ENCODE measurements around the gene ATAD3C.
"Not testable (repeated sequence)": the region's sequence is repeated elsewhere in the genome, so short reads cannot be mapped to it uniquely, and the experiment has no call there.

ATAD3C gene

GRCh38 chr1:1424707-1425106, 24.8 kb upstream of the ATAD3C start:
- no peak overlapping the region for H3K4me3 Mint-ChIP-seq
- no peaks in the 10 kb centered on the region for H3K9me3 Mint-ChIP-seq
- H3K4me1 Mint-ChIP-seq (ENCODE audit: low read depth), result peaks cover 10% of the 10 kb centered on the region
- H3K27ac Mint-ChIP-seq, result no peak overlapping the region
- H3K27me3 Mint-ChIP-seq, result peaks cover 50% of the 10 kb centered on the region
- H3K36me3 Mint-ChIP-seq (ENCODE audit: low read depth), result no peaks in the 10 kb centered on the region
- DNase-seq, result no peak

GRCh38 chr1:1425426-1425752, 24.1 kb upstream of the ATAD3C start:
- Mint-ChIP-seq H3K4me1 (ENCODE audit: low read depth) (peaks cover 10% of the 10 kb centered on the region), H3K9me3 (no peaks in the 10 kb centered on the region), H3K4me3 (no peak overlapping the region), H3K27ac (no peak overlapping the region), H3K27me3 (peaks cover 56% of the 10 kb centered on the region), H3K36me3 (ENCODE audit: low read depth) (no peaks in the 10 kb centered on the region)
- DNase-seq, result no peak

GRCh38 chr1:1425753-1426495, 23.6 kb upstream of the ATAD3C start:
- Mint-ChIP-seq H3K36me3 (ENCODE audit: low read depth) (no peaks in the 10 kb centered on the region), H3K9me3 (no peaks in the 10 kb centered on the region), H3K4me1 (ENCODE audit: low read depth) (peaks cover 10% of the 10 kb centered on the region), H3K27me3 (peaks cover 53% of the 10 kb centered on the region), H3K4me3 (no peak overlapping the region), H3K27ac (no peak overlapping the region)
- no peak for DNase-seq

- H3K27me3 Mint-ChIP-seq, result peaks cover 52% of the 10 kb centered on the region
- H3K36me3 Mint-ChIP-seq (ENCODE audit: low read depth), result no peaks in the 10 kb centered on the region
- no peak overlapping the region for H3K27ac Mint-ChIP-seq
- H3K4me1 Mint-ChIP-seq (ENCODE audit: low read depth), result peaks cover 10% of the 10 kb centered on the region
- H3K4me3 Mint-ChIP-seq, result no peak overlapping the region
- DNase-seq, result no peak
- no peaks in the 10 kb centered on the region for H3K9me3 Mint-ChIP-seq
Observed at GRCh38 chr1:1426496-1427105, 22.9 kb upstream of the ATAD3C start.

GRCh38 chr1:1427106-1427819, 22.2 kb upstream of the ATAD3C start:
- Mint-ChIP-seq H3K27me3 (peaks cover 53% of the 10 kb centered on the region), H3K27ac (no peak overlapping the region), H3K4me3 (no peak overlapping the region), H3K9me3 (no peaks in the 10 kb centered on the region), H3K36me3 (ENCODE audit: low read depth) (no peaks in the 10 kb centered on the region), H3K4me1 (ENCODE audit: low read depth) (peaks cover 8% of the 10 kb centered on the region)
- no peak for DNase-seq

GRCh38 chr1:1427820-1428148, 21.7 kb upstream of the ATAD3C start:
- Mint-ChIP-seq H3K36me3 (ENCODE audit: low read depth) (no peaks in the 10 kb centered on the region), H3K4me3 (no peak overlapping the region), H3K27me3 (peaks cover 51% of the 10 kb centered on the region)

GRCh38 chr1:1428174-1428573, 21.3 kb upstream of the ATAD3C start:
- H3K4me3 Mint-ChIP-seq, result no peak overlapping the region
- no peak overlapping the region for H3K27ac Mint-ChIP-seq
- H3K9me3 Mint-ChIP-seq, result no peaks in the 10 kb centered on the region
- H3K4me1 Mint-ChIP-seq (ENCODE audit: low read depth), result peaks cover 2% of the 10 kb centered on the region
- H3K27me3 Mint-ChIP-seq, result peaks cover 47% of the 10 kb centered on the region
- no peak for DNase-seq
- H3K36me3 Mint-ChIP-seq (ENCODE audit: low read depth), result no peaks in the 10 kb centered on the region

More at GRCh38 chr1:1427820-1428148, 21.7 kb upstream of the ATAD3C start:
- DNase-seq, result no peak
- H3K9me3 Mint-ChIP-seq, result no peaks in the 10 kb centered on the region
- no peak overlapping the region for H3K27ac Mint-ChIP-seq
- H3K4me1 Mint-ChIP-seq (ENCODE audit: low read depth), result peaks cover 4% of the 10 kb centered on the region

- H3K4me3 Mint-ChIP-seq; H3K36me3 Mint-ChIP-seq (ENCODE audit: low read depth); H3K9me3 Mint-ChIP-seq; H3K4me1 Mint-ChIP-seq (ENCODE audit: low read depth); DNase-seq; H3K27ac Mint-ChIP-seq: not testable (repeated sequence)
- H3K27me3 Mint-ChIP-seq, result peaks cover 46% of the 10 kb centered on the region
Observed at GRCh38 chr1:1428967-1429366, 20.5 kb upstream of the ATAD3C start.

GRCh38 chr1:1429671-1430073, 19.8 kb upstream of the ATAD3C start:
- Mint-ChIP-seq H3K36me3 (ENCODE audit: low read depth) (no peaks in the 10 kb centered on the region), H3K27ac (no peak overlapping the region), H3K4me1 (ENCODE audit: low read depth) (peaks cover 10% of the 10 kb centered on the region), H3K27me3 (peaks cover 46% of the 10 kb centered on the region), H3K4me3 (no peak overlapping the region), H3K9me3 (no peaks in the 10 kb centered on the region)
- no peak for DNase-seq

- no peaks in the 10 kb centered on the region for H3K9me3 Mint-ChIP-seq
- no peak for DNase-seq
- no peak overlapping the region for H3K4me3 Mint-ChIP-seq
- peaks cover 15% of the 10 kb centered on the region for H3K4me1 Mint-ChIP-seq (ENCODE audit: low read depth)
- H3K27me3 Mint-ChIP-seq, result peaks cover 46% of the 10 kb centered on the region
- no peak overlapping the region for H3K27ac Mint-ChIP-seq
- no peaks in the 10 kb centered on the region for H3K36me3 Mint-ChIP-seq (ENCODE audit: low read depth)
Observed at GRCh38 chr1:1430114-1430982, 19.1 kb upstream of the ATAD3C start.

GRCh38 chr1:1430992-1431844, 18.3 kb upstream of the ATAD3C start:
- Mint-ChIP-seq H3K4me3 (no peak overlapping the region), H3K9me3 (no peaks in the 10 kb centered on the region), H3K27ac (no peak overlapping the region), H3K36me3 (ENCODE audit: low read depth) (no peaks in the 10 kb centered on the region), H3K27me3 (peaks cover 43% of the 10 kb centered on the region), H3K4me1 (ENCODE audit: low read depth) (peaks cover 16% of the 10 kb centered on the region)
- DNase-seq, result no peak

GRCh38 chr1:1431845-1432273, 17.6 kb upstream of the ATAD3C start:
- Mint-ChIP-seq H3K9me3 (no peaks in the 10 kb centered on the region), H3K27ac (no peak overlapping the region), H3K4me1 (ENCODE audit: low read depth) (peaks cover 18% of the 10 kb centered on the region), H3K27me3 (peaks cover 46% of the 10 kb centered on the region), H3K36me3 (ENCODE audit: low read depth) (no peaks in the 10 kb centered on the region), H3K4me3 (no peak overlapping the region)
- no peak for DNase-seq

- Mint-ChIP-seq H3K9me3 (no peaks in the 10 kb centered on the region), H3K27ac (no peak overlapping the region), H3K36me3 (ENCODE audit: low read depth) (no peaks in the 10 kb centered on the region), H3K4me3 (no peak overlapping the region), H3K27me3 (peaks cover 47% of the 10 kb centered on the region), H3K4me1 (ENCODE audit: low read depth) (peaks cover 18% of the 10 kb centered on the region)
- DNase-seq, result no peak
Observed at GRCh38 chr1:1432274-1432950, 17.1 kb upstream of the ATAD3C start.
